GM18870 (cell line): ENCODE results near the gene TBCK.
A peak's percentile ranks its signal among the peaks of the same experiment; 100 is the strongest.
"Not testable (repeated sequence)": the region's sequence is repeated elsewhere in the genome, so short reads cannot be mapped to it uniquely, and the experiment has no call there.

Source experiments
- ATAC-seq: cut with Tn5 transposase; IDR thresholded peaks from one replicate; pipeline ENCODE4 v1.9.1; 2021; ENCODE audit warnings: moderate library complexity; ENCODE audit not compliant: unreplicated experiment

Gene TBCK

GRCh38 chr4:106132045-106132444, 184.0 kb downstream of the TBCK start:
- ATAC-seq: no peak

GRCh38 chr4:106126062-106126461, 189.9 kb downstream of the TBCK start:
- ATAC-seq: peak; percentile 63

GRCh38 chr4:106119949-106120555, 196.0 kb downstream of the TBCK start:
- ATAC-seq: not testable (repeated sequence)

GRCh38 chr4:106116025-106116424, 200.0 kb downstream of the TBCK start:
- no peak for ATAC-seq

- ATAC-seq: no peak
Observed at GRCh38 chr4:106114270-106114669, 201.7 kb downstream of the TBCK start.

GRCh38 chr4:106111778-106112469, 204.1 kb downstream of the TBCK start:
- not testable (repeated sequence) for ATAC-seq

- ATAC-seq: no peak
Observed at GRCh38 chr4:106109929-106110328, 206.1 kb downstream of the TBCK start.

GRCh38 chr4:106105697-106106096, 210.3 kb downstream of the TBCK start:
- ATAC-seq: no peak

GRCh38 chr4:106104276-106104675, 211.7 kb downstream of the TBCK start:
- no peak for ATAC-seq

- ATAC-seq: no peak
Observed at GRCh38 chr4:106096454-106096853, 219.6 kb downstream of the TBCK start.

GRCh38 chr4:106095408-106095807, 220.6 kb downstream of the TBCK start:
- no peak for ATAC-seq

- no peak for ATAC-seq
Observed at GRCh38 chr4:106092361-106093040, 223.5 kb downstream of the TBCK start.

GRCh38 chr4:106090826-106091225, 225.2 kb downstream of the TBCK start:
- no peak for ATAC-seq

GRCh38 chr4:106083065-106083464, 232.9 kb downstream of the TBCK start:
- no peak for ATAC-seq

- no peak for ATAC-seq
Observed at GRCh38 chr4:106080376-106080775, 235.6 kb downstream of the TBCK start.

- ATAC-seq: no peak
Observed at GRCh38 chr4:106079616-106080015, 236.4 kb downstream of the TBCK start.

GRCh38 chr4:106065018-106065417, 251.0 kb downstream of the TBCK start:
- ATAC-seq: no peak

GRCh38 chr4:106063009-106063408, 253.0 kb downstream of the TBCK start:
- ATAC-seq: no peak

- ATAC-seq: no peak
Observed at GRCh38 chr4:106062452-106062875, 253.5 kb downstream of the TBCK start.

GRCh38 chr4:106058921-106059320, 257.1 kb downstream of the TBCK start:
- ATAC-seq: no peak

- ATAC-seq: peak; percentile 57
Observed at GRCh38 chr4:106056914-106057313, 259.1 kb downstream of the TBCK start.

- ATAC-seq: no peak
Observed at GRCh38 chr4:106051514-106051913, 264.5 kb downstream of the TBCK start.
